ENCODE results near the gene LARGE1. TPM values are rescaled to one million over a fixed set of nuclear protein-coding genes. Genes with fewer than 3 reads are reported as not detected.

Gene LARGE1
- total RNA-seq, 1 experiment from 2014 or later, result 1.3 TPM

- BruUV-seq (replicated peaks), result no TSS peak
- no peak for DNase-seq
- CTCF ChIA-PET, result no interaction called here
- H3K36me3 ChIP-seq (ENCODE audit: low read depth, low read length), result no peaks in the 10 kb centered on the region
- no peaks in the 10 kb centered on the region for H3K27me3 ChIP-seq (ENCODE audit: low read length)
- no peaks in the 10 kb centered on the region for H3K4me1 ChIP-seq (ENCODE audit: insufficient read depth, low read length)
- no peak for TF ChIP-seq CTCF (conservative IDR thresholded peaks at IDR 0.05; ENCODE audit: low read depth, low read length)
- intact Hi-C loops (cut with micrococcal nuclease), result no loop called here
- no peaks in the 10 kb centered on the region for H4K20me1 ChIP-seq (ENCODE audit: low read length)
- no peaks in the 10 kb centered on the region for H3K79me2 ChIP-seq (ENCODE audit: low read length)
- H2AFZ ChIP-seq (ENCODE audit: low read length), result no peak overlapping the region
- H3F3A ChIP-seq (ENCODE audit: low read length, unreplicated experiment), result no peaks in the 10 kb centered on the region
- H3K9ac ChIP-seq (ENCODE audit: low read length), result no peak overlapping the region
- H3K4me2 ChIP-seq (ENCODE audit: low read length), result no peak overlapping the region
- H3K9me2 ChIP-seq (replicated peaks; ENCODE audit: low read length), result no peaks in the 10 kb centered on the region
- no peak overlapping the region for H3K27ac ChIP-seq (ENCODE audit: low read length)
- H3K9me3 ChIP-seq (ENCODE audit: low read length), result no peaks in the 10 kb centered on the region
- POLR2A ChIA-PET (ENCODE audit: unreplicated experiment), result no interaction called here
- no peak for ATAC-seq
- no peak overlapping the region for H3K4me3 ChIP-seq (ENCODE audit: low read length)
Measured at GRCh38 chr22:33747029-33747428, 173.2 kb downstream of the LARGE1 start.

- DNase-seq (no peak), ATAC-seq (no peak)
- Histone ChIP-seq H3K9me3 (ENCODE audit: low read length) (no peaks in the 10 kb centered on the region), H3K4me2 (ENCODE audit: low read length) (no peak overlapping the region), H3K79me2 (ENCODE audit: low read length) (no peaks in the 10 kb centered on the region), H3K9ac (ENCODE audit: low read length) (no peak overlapping the region), H3K36me3 (ENCODE audit: low read depth, low read length) (no peaks in the 10 kb centered on the region), H3K4me3 (ENCODE audit: low read length) (no peak overlapping the region), H3K27me3 (ENCODE audit: low read length) (no peaks in the 10 kb centered on the region), H3K9me2 (replicated peaks; ENCODE audit: low read length) (no peaks in the 10 kb centered on the region), H2AFZ (ENCODE audit: low read length) (no peak overlapping the region), H3K27ac (ENCODE audit: low read length) (no peak overlapping the region), H3F3A (ENCODE audit: low read length, unreplicated experiment) (no peaks in the 10 kb centered on the region), H4K20me1 (ENCODE audit: low read length) (no peaks in the 10 kb centered on the region), H3K4me1 (ENCODE audit: insufficient read depth, low read length) (no peaks in the 10 kb centered on the region)
- intact Hi-C loops (cut with micrococcal nuclease), result no loop called here
- no peak for TF ChIP-seq EZH2 (IDR thresholded peaks at IDR 0.05; ENCODE audit: low read length, unreplicated experiment)
- TF ChIP-seq CTCF (conservative IDR thresholded peaks at IDR 0.05; ENCODE audit: low read depth, low read length), result no peak
- no peak for TF ChIP-seq EZH2phosphoT487 (IDR thresholded peaks at IDR 0.05; ENCODE audit: borderline replicate concordance, low read length)
- BruUV-seq (replicated peaks), result no TSS peak
- ChIA-PET CTCF (no interaction called here), POLR2A (ENCODE audit: unreplicated experiment) (no interaction called here)
Measured at GRCh38 chr22:33746501-33746928, 173.8 kb downstream of the LARGE1 start.

GRCh38 chr22:33745501-33745900, 174.8 kb downstream of the LARGE1 start:
- no peak overlapping the region for H3K27ac ChIP-seq (ENCODE audit: low read length)
- H3K9ac ChIP-seq (ENCODE audit: low read length), result no peak overlapping the region
- TF ChIP-seq EZH2 (IDR thresholded peaks at IDR 0.05; ENCODE audit: low read length, unreplicated experiment) (no peak), EZH2phosphoT487 (IDR thresholded peaks at IDR 0.05; ENCODE audit: borderline replicate concordance, low read length) (no peak), CTCF (conservative IDR thresholded peaks at IDR 0.05; ENCODE audit: low read depth, low read length) (no peak)
- H3K36me3 ChIP-seq (ENCODE audit: low read depth, low read length), result no peaks in the 10 kb centered on the region
- no peak overlapping the region for H3K4me3 ChIP-seq (ENCODE audit: low read length)
- DNase-seq (no peak), ATAC-seq (no peak)
- CTCF ChIA-PET, result no interaction called here
- intact Hi-C loops (cut with micrococcal nuclease), result no loop called here
- no peaks in the 10 kb centered on the region for H3K9me3 ChIP-seq (ENCODE audit: low read length)
- H3K4me2 ChIP-seq (ENCODE audit: low read length), result no peak overlapping the region
- no peaks in the 10 kb centered on the region for H3K27me3 ChIP-seq (ENCODE audit: low read length)
- H3K9me2 ChIP-seq (replicated peaks; ENCODE audit: low read length), result no peaks in the 10 kb centered on the region
- POLR2A ChIA-PET (ENCODE audit: unreplicated experiment), result no interaction called here
- BruUV-seq (replicated peaks), result no TSS peak
- no peaks in the 10 kb centered on the region for H4K20me1 ChIP-seq (ENCODE audit: low read length)
- H3K79me2 ChIP-seq (ENCODE audit: low read length), result no peaks in the 10 kb centered on the region
- H3F3A ChIP-seq (ENCODE audit: low read length, unreplicated experiment), result no peaks in the 10 kb centered on the region
- H3K4me1 ChIP-seq (ENCODE audit: insufficient read depth, low read length), result no peaks in the 10 kb centered on the region
- H2AFZ ChIP-seq (ENCODE audit: low read length), result no peak overlapping the region
